Measurements from ENCODE around the gene LRRC14B. TPM values are rescaled to one million over a fixed set of nuclear protein-coding genes. Genes with fewer than 3 reads are reported as not detected.
A peak's percentile ranks its signal among the peaks of the same experiment; 100 is the strongest.
"Not testable (repeated sequence)": the region's sequence is repeated elsewhere in the genome, so short reads cannot be mapped to it uniquely, and the experiment has no call there.

The LRRC14B gene
- polyA plus RNA-seq, 1 donor (not counting 4 experiments of a cell fraction or from before 2014, with no cell fraction given): not detected

GRCh38 chr5:213803-214395 is 22.6 kb downstream of the LRRC14B start:
- Histone ChIP-seq H3K4me3 (ENCODE audit: control insufficient read depth in 2 of 3, extremely low read depth in 1 of 3, insufficient read depth in 2 of 3, low read depth in 1 of 3, low read length in 3 of 3) (no peak overlapping the region), H3K9ac (ENCODE audit: control insufficient read depth, extremely low read depth, insufficient read depth, low read length) (no peak overlapping the region), H3K79me2 (ENCODE audit: control insufficient read depth, insufficient read depth, low read length) (peaks cover 39% of the 10 kb centered on the region), H3K36me3 (ENCODE audit: control insufficient read depth in 2 of 2, extremely low read depth in 1 of 2, insufficient read depth in 2 of 2, low read length in 2 of 2) (peaks cover 2 to 8% of the 10 kb centered on the region in 2 experiments), H3K27me3 (ENCODE audit: control insufficient read depth, extremely low read depth, insufficient read depth, low read length) (no peaks in the 10 kb centered on the region), H3K27ac (ENCODE audit: control insufficient read depth, insufficient read depth, low read length) (no peak overlapping the region), H4K20me1 (ENCODE audit: control insufficient read depth, extremely low read depth, insufficient read depth, low read length) (peaks cover 4% of the 10 kb centered on the region), H3K4me2 (ENCODE audit: control insufficient read depth, extremely low read depth, insufficient read depth, low read depth, low read length) (no peak overlapping the region), H3K9me3 (ENCODE audit: control insufficient read depth, low read depth, low read length) (no peaks in the 10 kb centered on the region), H3K4me1 (ENCODE audit: control insufficient read depth, extremely low read depth, insufficient read depth, low read length) (peaks cover 4% of the 10 kb centered on the region), H2AFZ (ENCODE audit: control insufficient read depth, low read length) (no peak overlapping the region), H3K9me1 (ENCODE audit: control insufficient read depth, extremely low read depth, insufficient read depth, low read length) (no peaks in the 10 kb centered on the region)
- dilution Hi-C loops (cut with MboI; ENCODE audit: extremely low pct_ligation_motif_present, low sequenced_read_pairs): no loop called here
- TF ChIP-seq EZH2 (IDR thresholded peaks at IDR 0.05; ENCODE audit: low read length) (no peak), CTCF (optimal IDR thresholded peaks at IDR 0.05 in 1 of 3, IDR thresholded peaks at IDR 0.05 in 1 of 3, conservative IDR thresholded peaks at IDR 0.05 in 1 of 3; ENCODE audit: extremely low read depth in 1 of 3, insufficient read depth in 2 of 3, low read length in 3 of 3) (no peak)
- FAIRE-seq (no peak), DNase-seq (ENCODE audit: low read depth, low spot score) (no peak)

GRCh38 chr5:215256-215655 is 24.0 kb downstream of the LRRC14B start:
- peak overlapping the region in 2 of 3 experiments; percentile 15 to 19 for H3K4me3 ChIP-seq (ENCODE audit: control insufficient read depth in 2 of 3, extremely low read depth in 1 of 3, insufficient read depth in 2 of 3, low read depth in 1 of 3, low read length in 3 of 3)
- FAIRE-seq; H3K9me1 ChIP-seq (ENCODE audit: control insufficient read depth, extremely low read depth, insufficient read depth, low read length); H3K9ac ChIP-seq (ENCODE audit: control insufficient read depth, extremely low read depth, insufficient read depth, low read length); DNase-seq (ENCODE audit: low read depth, low spot score); H3K27me3 ChIP-seq (ENCODE audit: control insufficient read depth, extremely low read depth, insufficient read depth, low read length); dilution Hi-C loops (cut with MboI; ENCODE audit: extremely low pct_ligation_motif_present, low sequenced_read_pairs); H2AFZ ChIP-seq (ENCODE audit: control insufficient read depth, low read length); H3K36me3 ChIP-seq (ENCODE audit: control insufficient read depth in 2 of 2, extremely low read depth in 1 of 2, insufficient read depth in 2 of 2, low read length in 2 of 2); H3K9me3 ChIP-seq (ENCODE audit: control insufficient read depth, low read depth, low read length); H4K20me1 ChIP-seq (ENCODE audit: control insufficient read depth, extremely low read depth, insufficient read depth, low read length): not testable (repeated sequence)
- H3K4me1 ChIP-seq (ENCODE audit: control insufficient read depth, extremely low read depth, insufficient read depth, low read length): peaks cover 10% of the 10 kb centered on the region
- H3K27ac ChIP-seq (ENCODE audit: control insufficient read depth, insufficient read depth, low read length): peak overlapping the region; percentile 39
- H3K4me2 ChIP-seq (ENCODE audit: control insufficient read depth, extremely low read depth, insufficient read depth, low read depth, low read length): peak overlapping the region; percentile 56
- H3K79me2 ChIP-seq (ENCODE audit: control insufficient read depth, insufficient read depth, low read length): peaks cover 44% of the 10 kb centered on the region

GRCh38 chr5:216076-216475 is 24.8 kb downstream of the LRRC14B start:
- peaks cover 48% of the 10 kb centered on the region for H3K79me2 ChIP-seq (ENCODE audit: control insufficient read depth, insufficient read depth, low read length)
- H4K20me1 ChIP-seq (ENCODE audit: control insufficient read depth, extremely low read depth, insufficient read depth, low read length); dilution Hi-C loops (cut with MboI; ENCODE audit: extremely low pct_ligation_motif_present, low sequenced_read_pairs); FAIRE-seq; H3K36me3 ChIP-seq (ENCODE audit: control insufficient read depth in 2 of 2, extremely low read depth in 1 of 2, insufficient read depth in 2 of 2, low read length in 2 of 2); H3K27ac ChIP-seq (ENCODE audit: control insufficient read depth, insufficient read depth, low read length); H3K9ac ChIP-seq (ENCODE audit: control insufficient read depth, extremely low read depth, insufficient read depth, low read length); H3K27me3 ChIP-seq (ENCODE audit: control insufficient read depth, extremely low read depth, insufficient read depth, low read length); H3K4me2 ChIP-seq (ENCODE audit: control insufficient read depth, extremely low read depth, insufficient read depth, low read depth, low read length); H3K9me3 ChIP-seq (ENCODE audit: control insufficient read depth, low read depth, low read length); H2AFZ ChIP-seq (ENCODE audit: control insufficient read depth, low read length); DNase-seq (ENCODE audit: low read depth, low spot score); H3K4me3 ChIP-seq (ENCODE audit: control insufficient read depth in 2 of 3, extremely low read depth in 1 of 3, insufficient read depth in 2 of 3, low read depth in 1 of 3, low read length in 3 of 3); H3K9me1 ChIP-seq (ENCODE audit: control insufficient read depth, extremely low read depth, insufficient read depth, low read length): not testable (repeated sequence)
- peaks cover 10% of the 10 kb centered on the region for H3K4me1 ChIP-seq (ENCODE audit: control insufficient read depth, extremely low read depth, insufficient read depth, low read length)
